HepG2 (cell line): Measurements from ENCODE around the gene RPS14. TPM values are rescaled to one million over a fixed set of nuclear protein-coding genes. Genes with fewer than 3 reads are reported as not detected.

Source experiments
- BORCS8-MEF2B ChIP-seq: sonication (generic); formaldehyde crosslinking; IDR thresholded peaks from 2 replicates; pipeline ENCODE4 v1.8.0; 2022; ENCODE audit warnings: mild to moderate bottlenecking, missing genetic modification reagents
- HDAC6 ChIP-seq: fragments of 200-600 bp; sonication (generic); IDR thresholded peaks from 2 replicates; pipeline ENCODE4 v1.7.0; 2017; ENCODE audit warnings: mild to moderate bottlenecking, antibody characterized with exemption, low read length, low read depth
- HNRNPH1 ChIP-seq: fragments of 200-400 bp; formaldehyde crosslinking; optimal IDR thresholded peaks from 2 replicates; pipeline ENCODE3; 2017; ENCODE audit warnings: mild to moderate bottlenecking, low read depth, low read length
- HNRNPK ChIP-seq: fragments of 200-400 bp; formaldehyde crosslinking; IDR thresholded peaks from 2 replicates; pipeline ENCODE4 v1.6.1; 2018; ENCODE audit warnings: low read length, low read depth, moderate library complexity, mild to moderate bottlenecking; ENCODE audit not compliant: poor library complexity, severe bottlenecking
- HNRNPL ChIP-seq: fragments of 200-400 bp; formaldehyde crosslinking; IDR thresholded peaks from 2 replicates; pipeline ENCODE4 v1.6.1; 2017; ENCODE audit warnings: mild to moderate bottlenecking, low read depth, low read length
- MNT ChIP-seq: fragments of 450-650 bp; IDR thresholded peaks from 2 replicates; pipeline ENCODE4 v1.6.1; 2016
- MTA1 ChIP-seq: sonication (generic); formaldehyde crosslinking; IDR thresholded peaks from 2 replicates; pipeline ENCODE4 v1.4.0; 2020; ENCODE audit warnings: missing genetic modification reagents, mild to moderate bottlenecking, borderline replicate concordance
- NFATC3 ChIP-seq: sonication (generic); formaldehyde crosslinking; IDR thresholded peaks from 2 replicates; pipeline ENCODE4 v1.5.1; 2020; ENCODE audit warnings: mild to moderate bottlenecking, missing genetic modification reagents
- RFX5 ChIP-seq: IDR thresholded peaks from 2 replicates; pipeline ENCODE4 v1.6.1; 2011; ENCODE audit warnings: low read depth, low read length, improper control_type of control experiment
- RNF219 ChIP-seq: sonication (generic); formaldehyde crosslinking; IDR thresholded peaks from 2 replicates; pipeline ENCODE4 v1.5.0; 2020; ENCODE audit warnings: mild to moderate bottlenecking, missing genetic modification reagents
- SALL1 ChIP-seq: sonication (generic); formaldehyde crosslinking; IDR thresholded peaks from 2 replicates; pipeline ENCODE4 v1.8.0; 2022; ENCODE audit warnings: mild to moderate bottlenecking, missing genetic modification reagents
- TEAD2 ChIP-seq: sonication (generic); formaldehyde crosslinking; IDR thresholded peaks from 2 replicates; pipeline ENCODE4 v1.9.0; 2021; ENCODE audit warnings: missing genetic modification reagents
- ZBTB7B ChIP-seq: sonication (generic); formaldehyde crosslinking; IDR thresholded peaks from 2 replicates; pipeline ENCODE4 v1.4.0; 2020; ENCODE audit warnings: missing genetic modification reagents
- ZC3H13 ChIP-seq: sonication (generic); formaldehyde crosslinking; IDR thresholded peaks from 2 replicates; pipeline ENCODE4 v1.8.1; 2023; ENCODE audit warnings: mild to moderate bottlenecking, missing genetic modification reagents, moderate library complexity
- ZFYVE20 ChIP-seq: sonication (generic); formaldehyde crosslinking; IDR thresholded peaks from 2 replicates; pipeline ENCODE4 v1.8.0; 2023; ENCODE audit warnings: low read depth, mild to moderate bottlenecking, moderate library complexity, missing genetic modification reagents, borderline replicate concordance
- ZNF253 ChIP-seq: sonication (generic); formaldehyde crosslinking; IDR thresholded peaks from 2 replicates; pipeline ENCODE4 v1.8.0; 2022; ENCODE audit warnings: mild to moderate bottlenecking, missing genetic modification reagents, borderline replicate concordance
- ZNF276 ChIP-seq: sonication (generic); formaldehyde crosslinking; IDR thresholded peaks from 2 replicates; pipeline ENCODE4 v1.4.0; 2020; ENCODE audit warnings: mild to moderate bottlenecking, low read depth, missing genetic modification reagents
- ZNF382 ChIP-seq: sonication (generic); formaldehyde crosslinking; IDR thresholded peaks from 2 replicates; pipeline ENCODE4 v1.5.0; 2020; ENCODE audit warnings: missing genetic modification reagents, mild to moderate bottlenecking, borderline replicate concordance
- ZNF484 ChIP-seq: sonication (generic); formaldehyde crosslinking; IDR thresholded peaks from 2 replicates; pipeline ENCODE4 v1.5.1; 2020; ENCODE audit warnings: mild to moderate bottlenecking, low read depth, missing genetic modification reagents, borderline replicate concordance
- ZNF577 ChIP-seq: sonication (generic); formaldehyde crosslinking; IDR thresholded peaks from 2 replicates; pipeline ENCODE4 v1.4.0; 2020; ENCODE audit warnings: mild to moderate bottlenecking, low read depth, missing genetic modification reagents, borderline replicate concordance
- ZNF614 ChIP-seq: IDR thresholded peaks from 2 replicates; pipeline ENCODE4 v1.6.1; 2018; ENCODE audit warnings: missing biosample characterization, missing genetic modification reagents, inconsistent platforms, borderline replicate concordance
- polyA plus RNA-seq, 8 experiments: library from polyadenylated mRNA; depleted of rRNA in 3 of 8; stranded (reverse) in 7 of 8; unstranded in 1 of 8; fragments of >200 nt; fragmentation: Illumina TruSeq in 4 of 8; extraction: Trizol in 4 of 8; gene quantifications; 2 replicates each; pipeline versions ENCODE4 v1.2.1 to v1.2.3, GENCODE V29; 2011 to 2016; ENCODE audit warnings: low read depth in 4 of 8, missing spikeins in 1 of 8, mixed read lengths in 1 of 8; ENCODE audit not compliant: insufficient read depth in 1 of 8
- total RNA-seq, 5 experiments: library from RNA; depleted of rRNA; stranded (reverse); fragments of >200 nt; fragmentation: Illumina TruSeq; extraction: Trizol; gene quantifications; 2 replicates each; pipeline ENCODE4 v1.2.3, GENCODE V29; 2016; ENCODE audit warnings: low read depth in 1 of 5
- TF ChIP-seq, protein P1 (sequence below): IDR thresholded peaks from 2 replicates; pipeline ENCODE4 v1.6.1; 2016; ENCODE audit warnings: mild to moderate bottlenecking, missing biosample characterization, missing genetic modification reagents

Gene RPS14
- total and polyA plus RNA-seq, 2 of the 13 experiments (the other 11 are each of a cell fraction or from before 2014, with no cell fraction given) = 2,116 to 3,295 TPM

DNA sequence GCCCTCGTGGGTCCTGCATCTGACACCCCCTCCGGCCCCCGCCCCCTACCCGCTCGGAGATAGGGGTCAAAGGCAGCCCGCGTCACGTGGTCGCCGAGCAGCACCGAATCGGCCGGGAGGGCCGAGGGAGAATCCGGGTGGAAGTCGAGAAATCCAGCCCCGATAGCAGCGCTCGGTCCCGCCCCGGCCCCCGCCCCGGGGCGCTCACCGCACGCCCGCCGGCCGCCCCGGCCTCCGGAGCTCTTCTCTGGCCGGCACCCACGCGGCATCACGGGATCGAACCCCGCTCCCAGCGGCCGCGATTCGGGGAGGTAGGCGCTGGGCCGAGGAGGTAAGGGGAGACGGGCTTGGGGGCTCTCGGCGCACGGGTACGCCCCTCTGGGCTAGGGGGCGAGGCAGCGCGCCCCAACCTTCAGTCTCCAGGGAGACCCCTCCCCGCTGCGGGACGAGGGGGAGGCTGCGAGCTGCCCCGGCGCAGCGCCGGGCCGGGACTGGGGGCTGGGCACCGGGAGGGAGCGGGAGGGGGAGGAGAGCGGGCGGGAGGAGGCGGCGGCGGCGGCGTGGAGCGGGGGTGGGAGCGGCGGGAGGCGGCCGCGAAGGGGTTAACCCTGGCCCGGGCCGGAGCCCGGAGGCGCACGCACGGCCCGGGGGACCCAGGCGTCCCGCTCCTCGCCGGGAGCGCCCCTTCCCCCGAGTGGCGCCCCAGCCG is 36.3 kb upstream of the RPS14 start (continued):
- TF ChIP-seq ZNF276 (CRISPR knock-in tag) = no peak
- TF ChIP-seq BORCS8-MEF2B (CRISPR knock-in tag) = peak; percentile 65; the same call in 1 of the 2 replicates
- no peak for TF ChIP-seq ZFYVE20
- no peak for TF ChIP-seq ZNF577 (CRISPR knock-in tag)
- TF ChIP-seq ZBTB7B (CRISPR knock-in tag) = no peak
- TF ChIP-seq ZNF614 (CRISPR knock-in tag) = no peak
- peak; percentile 19 for TF ChIP-seq HNRNPK
- TF ChIP-seq ZNF484 (CRISPR knock-in tag) = no peak
- TF ChIP-seq ZC3H13 (CRISPR knock-in tag) = 0 out of 2 replicates have a peak, but pooled peaks have one; percentile 30
- no peak for TF ChIP-seq MTA1 (CRISPR knock-in tag)
- 0 out of 2 replicates have a peak, but pooled peaks have one; percentile 16 for TF ChIP-seq HNRNPL
- TF ChIP-seq MNT = no peak
- no peak for TF ChIP-seq ZNF253 (CRISPR knock-in tag)
- TF ChIP-seq SALL1 (CRISPR knock-in tag) = peak; percentile 64
- TF ChIP-seq HNRNPH1 = no peak
- TF ChIP-seq RNF219 (CRISPR knock-in tag) = no peak
- no peak for TF ChIP-seq HDAC6
- no peak for TF ChIP-seq NFATC3 (CRISPR knock-in tag)
- TF ChIP-seq, protein P1, sequence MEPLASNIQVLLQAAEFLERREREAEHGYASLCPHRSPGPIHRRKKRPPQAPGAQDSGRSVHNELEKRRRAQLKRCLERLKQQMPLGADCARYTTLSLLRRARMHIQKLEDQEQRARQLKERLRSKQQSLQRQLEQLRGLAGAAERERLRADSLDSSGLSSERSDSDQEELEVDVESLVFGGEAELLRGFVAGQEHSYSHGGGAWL (CRISPR knock-in tag) = no peak; the same call in 1 of the 2 replicates
- no peak for TF ChIP-seq TEAD2
- no peak for TF ChIP-seq RFX5
- no peak for TF ChIP-seq ZNF382
